Measurements from ENCODE around the gene ALOX12B. TPM values are rescaled to one million over a fixed set of nuclear protein-coding genes. Genes with fewer than 3 reads are reported as not detected.

The ALOX12B gene
- total and polyA plus RNA-seq, 2 of the 13 experiments (the other 11 are each of a cell fraction or from before 2014, with no cell fraction given): 0.13 TPM; not detected in 1

- TF ChIP-seq, protein P1, sequence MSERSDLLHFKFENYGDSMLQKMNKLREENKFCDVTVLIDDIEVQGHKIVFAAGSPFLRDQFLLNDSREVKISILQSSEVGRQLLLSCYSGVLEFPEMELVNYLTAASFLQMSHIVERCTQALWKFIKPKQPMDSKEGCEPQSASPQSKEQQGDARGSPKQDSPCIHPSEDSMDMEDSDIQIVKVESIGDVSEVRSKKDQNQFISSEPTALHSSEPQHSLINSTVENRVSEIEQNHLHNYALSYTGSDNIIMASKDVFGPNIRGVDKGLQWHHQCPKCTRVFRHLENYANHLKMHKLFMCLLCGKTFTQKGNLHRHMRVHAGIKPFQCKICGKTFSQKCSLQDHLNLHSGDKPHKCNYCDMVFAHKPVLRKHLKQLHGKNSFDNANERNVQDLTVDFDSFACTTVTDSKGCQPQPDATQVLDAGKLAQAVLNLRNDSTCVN (CRISPR knock-in tag; IDR thresholded peaks at IDR 0.05; ENCODE audit: borderline replicate concordance): 0 out of 2 replicates have a peak, but pooled peaks have one; percentile 43
- no peak for TF ChIP-seq PAWR (CRISPR knock-in tag; IDR thresholded peaks at IDR 0.05; ENCODE audit: borderline replicate concordance)
- no peak for TF ChIP-seq MXD4 (CRISPR knock-in tag; IDR thresholded peaks at IDR 0.05)
- no peak for TF ChIP-seq ZNF230 (CRISPR knock-in tag; IDR thresholded peaks at IDR 0.05)
- no peak for TF ChIP-seq ZBTB7A (CRISPR knock-in tag; IDR thresholded peaks at IDR 0.05)
- TF ChIP-seq KLF15 (CRISPR knock-in tag; IDR thresholded peaks at IDR 0.05; ENCODE audit: borderline replicate concordance): no peak
- no peak for TF ChIP-seq HNRNPLL (IDR thresholded peaks at IDR 0.05; ENCODE audit: low read depth, low read length, poor library complexity, severe bottlenecking)
- TF ChIP-seq ZBTB38 (CRISPR knock-in tag; IDR thresholded peaks at IDR 0.05): no peak
- TF ChIP-seq ZNF510 (CRISPR knock-in tag; IDR thresholded peaks at IDR 0.05; ENCODE audit: low read depth): no peak
- no peak for TF ChIP-seq NONO (IDR thresholded peaks at IDR 0.05)
- peak; percentile 10; the same call in 1 of the 2 replicates for TF ChIP-seq NONO (CRISPR knock-in tag; conservative IDR thresholded peaks at IDR 0.05)
- TF ChIP-seq HMG20A (CRISPR knock-in tag; IDR thresholded peaks at IDR 0.05; ENCODE audit: borderline replicate concordance): peak; percentile 50; the same call in 1 of the 2 replicates
- TF ChIP-seq KLF9 (CRISPR knock-in tag; IDR thresholded peaks at IDR 0.05; ENCODE audit: low read depth): no peak
- no peak for TF ChIP-seq REXO4 (CRISPR knock-in tag; IDR thresholded peaks at IDR 0.05; ENCODE audit: borderline replicate concordance)
- TF ChIP-seq, protein P2, sequence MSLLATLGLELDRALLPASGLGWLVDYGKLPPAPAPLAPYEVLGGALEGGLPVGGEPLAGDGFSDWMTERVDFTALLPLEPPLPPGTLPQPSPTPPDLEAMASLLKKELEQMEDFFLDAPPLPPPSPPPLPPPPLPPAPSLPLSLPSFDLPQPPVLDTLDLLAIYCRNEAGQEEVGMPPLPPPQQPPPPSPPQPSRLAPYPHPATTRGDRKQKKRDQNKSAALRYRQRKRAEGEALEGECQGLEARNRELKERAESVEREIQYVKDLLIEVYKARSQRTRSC (CRISPR knock-in tag; IDR thresholded peaks at IDR 0.05; ENCODE audit: low read depth): no peak
- TF ChIP-seq FIP1L1 (IDR thresholded peaks at IDR 0.05; ENCODE audit: borderline replicate concordance, insufficient read depth, low read depth, low read length): no peak
- TF ChIP-seq SALL2 (CRISPR knock-in tag; IDR thresholded peaks at IDR 0.05): no peak
- TF ChIP-seq POGZ (CRISPR knock-in tag; IDR thresholded peaks at IDR 0.05): no peak
- peak; percentile 70; the same call in 1 of the 2 replicates for TF ChIP-seq ZNF747 (CRISPR knock-in tag; IDR thresholded peaks at IDR 0.05; ENCODE audit: borderline replicate concordance)
- peak; percentile 31; the same call in 1 of the 2 replicates for TF ChIP-seq FOSL2 (CRISPR knock-in tag; IDR thresholded peaks at IDR 0.05)
- peak; percentile 72; the same call in 1 of the 2 replicates for TF ChIP-seq FOXK1 (CRISPR knock-in tag; IDR thresholded peaks at IDR 0.05; ENCODE audit: borderline replicate concordance, low read depth)
- TF ChIP-seq PPARG (CRISPR knock-in tag; conservative IDR thresholded peaks at IDR 0.05): peak; percentile 40; the same call in 1 of the 2 replicates
- TF ChIP-seq CENPX (CRISPR knock-in tag; IDR thresholded peaks at IDR 0.05): no peak
- no peak for TF ChIP-seq PAF1 (CRISPR knock-in tag; IDR thresholded peaks at IDR 0.05)
- TF ChIP-seq, protein P3, sequence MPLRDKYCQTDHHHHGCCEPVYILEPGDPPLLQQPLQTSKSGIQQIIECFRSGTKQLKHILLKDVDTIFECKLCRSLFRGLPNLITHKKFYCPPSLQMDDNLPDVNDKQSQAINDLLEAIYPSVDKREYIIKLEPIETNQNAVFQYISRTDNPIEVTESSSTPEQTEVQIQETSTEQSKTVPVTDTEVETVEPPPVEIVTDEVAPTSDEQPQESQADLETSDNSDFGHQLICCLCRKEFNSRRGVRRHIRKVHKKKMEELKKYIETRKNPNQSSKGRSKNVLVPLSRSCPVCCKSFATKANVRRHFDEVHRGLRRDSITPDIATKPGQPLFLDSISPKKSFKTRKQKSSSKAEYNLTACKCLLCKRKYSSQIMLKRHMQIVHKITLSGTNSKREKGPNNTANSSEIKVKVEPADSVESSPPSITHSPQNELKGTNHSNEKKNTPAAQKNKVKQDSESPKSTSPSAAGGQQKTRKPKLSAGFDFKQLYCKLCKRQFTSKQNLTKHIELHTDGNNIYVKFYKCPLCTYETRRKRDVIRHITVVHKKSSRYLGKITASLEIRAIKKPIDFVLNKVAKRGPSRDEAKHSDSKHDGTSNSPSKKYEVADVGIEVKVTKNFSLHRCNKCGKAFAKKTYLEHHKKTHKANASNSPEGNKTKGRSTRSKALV (CRISPR knock-in tag; IDR thresholded peaks at IDR 0.05): peak; percentile 46; the same call in 1 of the 2 replicates
- no peak for TF ChIP-seq SP140L (CRISPR knock-in tag; IDR thresholded peaks at IDR 0.05; ENCODE audit: borderline replicate concordance)
- TF ChIP-seq ZNF652 (CRISPR knock-in tag; IDR thresholded peaks at IDR 0.05; ENCODE audit: borderline replicate concordance, low read depth): no peak
These were observed 32.3 kb upstream of the ALOX12B start (continued) for GRCh38 chr17:8119581-8120519.

Measured in HepG2 (cell line).